22Rv1 (cell line): ENCODE data around the gene CDHR4.
"Not testable (repeated sequence)": the region's sequence is repeated elsewhere in the genome, so short reads cannot be mapped to it uniquely, and the experiment has no call there.

Experiments used
- H3K27ac ChIP-seq: fragments of 450-650 bp; 2 replicates; pipeline ENCODE4 v1.5.1; 2017
- CTCF ChIP-seq: fragments of 450-650 bp; IDR thresholded peaks from 2 replicates; pipeline ENCODE4 v1.5.1; 2017; ENCODE audit warnings: mild to moderate bottlenecking
- ZFX ChIP-seq: fragments of 450-650 bp; IDR thresholded peaks from 2 replicates; pipeline ENCODE4 v1.6.1; 2017; ENCODE audit warnings: antibody characterized with exemption, borderline replicate concordance

CDHR4 gene

GRCh38 chr3:49781415-49782199 is 18.1 kb downstream of the CDHR4 start:
- no peak overlapping the region for H3K27ac ChIP-seq
- no peak for TF ChIP-seq ZFX
- TF ChIP-seq CTCF = no peak

- H3K27ac ChIP-seq = not testable (repeated sequence)
Measured at GRCh38 chr3:49780975-49781365, 18.7 kb downstream of the CDHR4 start.

- no peak for TF ChIP-seq ZFX
- TF ChIP-seq CTCF = no peak
- no peak overlapping the region for H3K27ac ChIP-seq
Measured at GRCh38 chr3:49780080-49780974, 19.3 kb downstream of the CDHR4 start.

GRCh38 chr3:49779358-49780079 is 20.2 kb downstream of the CDHR4 start:
- TF ChIP-seq ZFX (no peak), CTCF (no peak)
- no peak overlapping the region for H3K27ac ChIP-seq

GRCh38 chr3:49776101-49776500 is 23.6 kb downstream of the CDHR4 start:
- not testable (repeated sequence) for H3K27ac ChIP-seq

- TF ChIP-seq CTCF (no peak), ZFX (no peak)
- no peak overlapping the region for H3K27ac ChIP-seq
Measured at GRCh38 chr3:49775538-49775937, 24.1 kb downstream of the CDHR4 start.

GRCh38 chr3:49772703-49773102 is 27.0 kb downstream of the CDHR4 start:
- no peak overlapping the region for H3K27ac ChIP-seq
- no peak for TF ChIP-seq CTCF
- no peak for TF ChIP-seq ZFX
